Kidney (tissue), 14 donors: ENCODE measurements around the gene SEMA6B. TPM values are rescaled to one million over a fixed set of nuclear protein-coding genes. Genes with fewer than 3 reads are reported as not detected.

Source experiments
- DNase-seq, 5 donors: peaks; one replicate each; pipeline ENCODE4 v3.0.0-alpha.2; 2013 to 2020
- FAIRE-seq: peaks from 2 replicates; lab custom pipeline; 2012; peaks lifted over from hg19 to GRCh38; lab: Jason Lieb, UNC
- H3K27ac ChIP-seq, 2 donors: one replicate each; pipeline ENCODE4 v1.7.0; 2013; ENCODE audit warnings: low read depth in 2 of 2, low read length in 2 of 2, inconsistent platforms in 1 of 2
- H3K27me3 ChIP-seq: one replicate; pipeline ENCODE4 v1.7.1; 2013; ENCODE audit warnings: low read length, inconsistent platforms; ENCODE audit not compliant: control insufficient read depth, insufficient read depth
- H3K36me3 ChIP-seq, 3 donors: one replicate each; pipeline versions ENCODE4 v1.7.0 to v1.7.1; 2013; ENCODE audit warnings: low read length in 3 of 3, control low read depth in 1 of 3, inconsistent platforms in 1 of 3; ENCODE audit not compliant: insufficient read depth in 3 of 3, control insufficient read depth in 2 of 3
- H3K4me1 ChIP-seq, 3 donors: one replicate each; pipeline versions ENCODE4 v1.7.0 to v1.7.1; 2013; ENCODE audit warnings: low read length in 3 of 3, inconsistent platforms in 1 of 3, low read depth in 1 of 3; ENCODE audit not compliant: control insufficient read depth in 2 of 3, insufficient read depth in 2 of 3
- H3K4me3 ChIP-seq, 3 donors: one replicate each; pipeline versions ENCODE4 v1.7.0 to v1.8.1; 2013; ENCODE audit warnings: low read length in 3 of 3, control low read depth in 1 of 3, inconsistent platforms in 1 of 3
- H3K9ac ChIP-seq, 3 donors: one replicate each; pipeline versions ENCODE4 v1.7.0 to v1.7.1; 2013; ENCODE audit warnings: low read length in 3 of 3, control low read depth in 1 of 3, inconsistent platforms in 1 of 3
- H3K9me3 ChIP-seq, 3 donors: one replicate each; pipeline versions ENCODE4 v1.7.0 to v1.7.1; 2013; ENCODE audit warnings: low read length in 3 of 3, control low read depth in 1 of 3, inconsistent platforms in 1 of 3; ENCODE audit not compliant: control insufficient read depth in 2 of 3, insufficient read depth in 1 of 3
- intact Hi-C: fragments of 100-400 bp; cut with DNase I; formaldehyde crosslinking; loops from one replicate; pipeline ENCODE4 v1.11.1; 2022
- polyA plus RNA-seq: library from polyadenylated mRNA; stranded (reverse); fragments of 350-450 nt; fragmentation: Illumina TruSeq; extraction: RNeasy Lipid Tissue Mini Kit (QIAGEN cat#74804); gene quantifications from one replicate; pipeline ENCODE4 v1.2.3, GENCODE V29; 2014; ENCODE audit warnings: low read depth, low replicate concordance; ENCODE audit not compliant: insufficient read depth
- total RNA-seq: library from RNA; stranded (reverse); fragmentation: NEBNext Ultra II Directional; extraction: Animal tissue kit (Norgen Biotek cat#: 25700); gene quantifications from one replicate; pipeline ENCODE4 v1.2.1, GENCODE V29; 2021
- TF ChIP-seq, protein P1 (sequence below): IDR thresholded peaks from 3 replicates; pipeline ENCODE4 v1.5.1; 2012; ENCODE audit warnings: mild to moderate bottlenecking, moderate library complexity, borderline replicate concordance; ENCODE audit not compliant: insufficient read depth; ENCODE audit errors: extremely low read depth
- donor health status: control.
- donor health status: control.
- donor health status: control.
- donor health status: control.
- donor health status: control.
- donor health status: DM: yes; HTN: yes; CAD: no.
- donor health status: Normal renal cell carcinoma (clear cell type).

Gene SEMA6B
- total and polyA plus RNA-seq, 2 donors from 2014 or later: 2.6 to 17.7 TPM

DNA sequence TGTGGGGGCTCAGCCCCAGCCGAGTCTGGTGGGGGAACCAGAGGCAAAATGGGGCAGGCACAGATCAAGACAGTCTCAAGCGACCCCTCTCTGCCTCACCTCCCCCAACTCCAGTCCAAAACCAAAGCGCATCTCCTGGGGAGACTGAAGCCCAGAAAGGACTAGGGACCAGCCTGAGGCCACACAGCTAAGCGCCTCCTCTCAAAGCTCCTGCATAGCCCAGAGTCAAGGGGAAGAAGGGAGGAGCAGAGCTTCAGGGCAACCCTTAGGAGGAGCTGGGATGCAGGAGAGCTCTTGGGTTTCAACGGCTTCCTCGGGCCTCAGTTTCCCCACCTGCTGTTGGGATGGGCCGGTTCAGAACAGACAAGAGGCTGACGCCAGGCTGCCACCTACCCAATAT is 19.9 kb upstream of the SEMA6B start:
- TF ChIP-seq, protein P1, sequence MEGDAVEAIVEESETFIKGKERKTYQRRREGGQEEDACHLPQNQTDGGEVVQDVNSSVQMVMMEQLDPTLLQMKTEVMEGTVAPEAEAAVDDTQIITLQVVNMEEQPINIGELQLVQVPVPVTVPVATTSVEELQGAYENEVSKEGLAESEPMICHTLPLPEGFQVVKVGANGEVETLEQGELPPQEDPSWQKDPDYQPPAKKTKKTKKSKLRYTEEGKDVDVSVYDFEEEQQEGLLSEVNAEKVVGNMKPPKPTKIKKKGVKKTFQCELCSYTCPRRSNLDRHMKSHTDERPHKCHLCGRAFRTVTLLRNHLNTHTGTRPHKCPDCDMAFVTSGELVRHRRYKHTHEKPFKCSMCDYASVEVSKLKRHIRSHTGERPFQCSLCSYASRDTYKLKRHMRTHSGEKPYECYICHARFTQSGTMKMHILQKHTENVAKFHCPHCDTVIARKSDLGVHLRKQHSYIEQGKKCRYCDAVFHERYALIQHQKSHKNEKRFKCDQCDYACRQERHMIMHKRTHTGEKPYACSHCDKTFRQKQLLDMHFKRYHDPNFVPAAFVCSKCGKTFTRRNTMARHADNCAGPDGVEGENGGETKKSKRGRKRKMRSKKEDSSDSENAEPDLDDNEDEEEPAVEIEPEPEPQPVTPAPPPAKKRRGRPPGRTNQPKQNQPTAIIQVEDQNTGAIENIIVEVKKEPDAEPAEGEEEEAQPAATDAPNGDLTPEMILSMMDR: no peak
- Histone ChIP-seq H3K27ac (no peak overlapping the region), H3K4me3 (no peak overlapping the region), H3K9ac (no peak overlapping the region), H3K9me3 (no peaks in the 10 kb centered on the region), H3K4me1 (peaks cover 0 to 5% (median 0%) of the 10 kb centered on the region in 3 donors), H3K36me3 (no peaks in the 10 kb centered on the region), H3K27me3 (peaks cover 4% of the 10 kb centered on the region)
- intact Hi-C loops: no loop called here
- DNase-seq (no peak), FAIRE-seq (no peak)

DNA sequence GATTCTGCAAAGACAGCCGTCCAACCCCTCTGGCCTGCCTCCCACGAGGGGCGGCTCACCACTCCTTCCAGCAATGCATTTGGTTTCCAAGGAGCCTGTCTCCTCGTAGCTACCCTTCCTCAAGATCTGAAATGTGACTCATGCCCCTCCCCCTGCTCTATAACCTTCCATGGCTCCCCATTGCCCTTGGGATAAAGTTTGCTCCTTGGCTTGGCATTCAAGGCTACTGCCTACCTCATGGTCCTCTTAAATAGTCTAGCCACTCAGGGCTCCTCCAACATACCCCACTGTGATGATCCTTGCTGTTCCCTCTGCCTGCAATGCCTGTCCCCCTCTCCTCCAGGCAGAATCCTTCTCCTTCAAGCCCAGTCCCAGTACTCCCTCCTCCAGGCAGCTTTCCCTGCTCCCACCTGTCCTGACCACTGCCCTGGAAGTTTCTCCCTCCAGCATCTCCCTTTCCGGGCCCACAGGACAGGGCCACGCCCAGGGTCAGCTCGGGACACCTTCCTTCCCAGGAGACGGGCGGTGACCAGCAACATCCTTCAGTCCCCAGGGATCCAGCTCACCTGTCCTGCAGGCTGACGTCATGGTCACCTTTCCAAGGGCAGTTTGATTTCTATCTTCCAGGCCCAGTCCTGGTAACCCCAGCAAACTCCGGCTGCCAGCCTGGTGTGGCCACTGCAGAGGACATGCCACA is 19.2 kb upstream of the SEMA6B start:
- Histone ChIP-seq H3K9me3 (no peaks in the 10 kb centered on the region), H3K4me1 (peaks cover 0 to 5% (median 0%) of the 10 kb centered on the region in 3 donors), H3K4me3 (no peak overlapping the region), H3K9ac (no peak overlapping the region), H3K27me3 (peaks cover 4% of the 10 kb centered on the region), H3K36me3 (no peaks in the 10 kb centered on the region), H3K27ac (no peak overlapping the region)
- intact Hi-C loops: no loop called here
- FAIRE-seq (no peak), DNase-seq (peak in 1 of 5 donors; percentile 56)
- TF ChIP-seq, protein P1: no peak

DNA sequence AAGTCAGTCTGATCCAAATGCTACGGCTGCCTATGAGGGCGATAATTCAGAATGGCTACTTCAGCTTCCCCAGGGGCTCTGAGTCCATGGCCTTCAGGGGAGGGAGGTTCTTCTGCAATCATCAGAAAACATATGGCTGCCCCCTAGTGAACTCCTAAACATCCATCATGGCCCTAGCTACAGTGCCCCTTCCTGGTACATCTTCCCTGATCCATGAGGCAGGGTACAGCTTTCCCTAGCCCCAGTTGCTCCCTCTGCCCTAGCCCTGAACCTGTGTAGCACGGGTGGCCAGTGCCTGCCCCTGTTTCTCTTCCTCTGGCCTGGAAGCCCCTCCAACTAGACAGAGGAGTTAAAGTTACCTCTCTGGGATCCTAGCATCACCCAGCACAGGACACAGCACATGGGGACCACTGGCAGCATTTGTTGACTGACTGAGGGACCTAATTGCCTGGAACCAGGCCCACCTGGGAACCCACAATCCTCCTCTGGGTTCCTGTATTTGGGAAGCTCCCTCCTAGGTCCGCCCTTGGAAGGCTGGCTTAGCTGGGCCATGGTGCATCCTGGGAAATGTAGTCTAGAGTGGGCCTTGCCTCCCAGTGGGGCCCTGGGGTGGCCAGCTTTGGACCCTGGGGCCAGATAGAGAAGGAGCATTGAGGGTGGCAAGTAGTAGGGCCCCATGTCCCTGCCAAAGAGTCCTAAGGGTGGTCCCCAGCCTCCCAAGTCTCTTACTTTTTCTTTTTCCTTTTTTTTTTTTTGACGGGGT is 17.7 kb upstream of the SEMA6B start:
- no peak for FAIRE-seq
- Histone ChIP-seq H3K27me3 (peaks cover 4% of the 10 kb centered on the region), H3K4me1 (peaks cover 0 to 5% (median 0%) of the 10 kb centered on the region in 3 donors), H3K9me3 (no peaks in the 10 kb centered on the region), H3K27ac (no peak overlapping the region), H3K9ac (no peak overlapping the region), H3K4me3 (no peak overlapping the region), H3K36me3 (no peaks in the 10 kb centered on the region)
- no peak for DNase-seq
- intact Hi-C loops: no loop called here
- TF ChIP-seq, protein P1: no peak
